OCI-LY1 (cell line): ENCODE results near the gene RADIL.

ENCODE experiments used
- H2AFZ ChIP-seq: fragments of 200-600 bp; sonication (generic), shearing (Covaris generic); 2 replicates; pipeline ENCODE4 v1.6.0; 2014; ENCODE audit warnings: antibody characterized with exemption, mild to moderate bottlenecking, low read length
- H3F3A ChIP-seq: fragments of 200-600 bp; sonication (generic), shearing (Covaris generic); 2 replicates; pipeline ENCODE4 v1.6.0; 2014; ENCODE audit warnings: mild to moderate bottlenecking, antibody characterized with exemption, low read length, moderate library complexity; ENCODE audit not compliant: insufficient read depth
- H3K27ac ChIP-seq: fragments of 200-600 bp; sonication (generic); 2 replicates; pipeline ENCODE4 v1.5.1; 2014; ENCODE audit warnings: low read length, mixed run types, mild to moderate bottlenecking, low read depth; ENCODE audit not compliant: poor library complexity, severe bottlenecking
- H3K27me3 ChIP-seq: fragments of 200-600 bp; sonication (generic); 2 replicates; pipeline ENCODE4 v1.6.0; 2014; ENCODE audit warnings: antibody characterized with exemption, mild to moderate bottlenecking, low read length, moderate library complexity; ENCODE audit not compliant: insufficient read depth
- H3K36me3 ChIP-seq: fragments of 200-600 bp; sonication (generic); 2 replicates; pipeline ENCODE4 v1.6.1; 2014; ENCODE audit warnings: mild to moderate bottlenecking, antibody characterized with exemption, low read length, moderate library complexity, mixed read lengths; ENCODE audit not compliant: insufficient read depth
- H3K4me1 ChIP-seq: fragments of 200-600 bp; sonication (generic); 2 replicates; pipeline ENCODE4 v1.5.1; 2014; ENCODE audit warnings: mild to moderate bottlenecking, low read length, moderate library complexity; ENCODE audit not compliant: insufficient read depth, severe bottlenecking
- H3K4me2 ChIP-seq: fragments of 200-600 bp; sonication (generic), shearing (Covaris generic); 2 replicates; pipeline ENCODE4 v1.6.1; 2014; ENCODE audit warnings: low read length
- H3K4me3 ChIP-seq: fragments of 200-600 bp; sonication (generic); 2 replicates; pipeline ENCODE4 v1.5.1; 2014; ENCODE audit warnings: low read length, low read depth, mild to moderate bottlenecking, mixed read lengths; ENCODE audit not compliant: poor library complexity, severe bottlenecking
- H3K79me2 ChIP-seq: fragments of 200-600 bp; shearing (Covaris generic); 2 replicates; pipeline ENCODE4 v1.6.1; 2016; ENCODE audit warnings: mixed run types, low read length, mixed read lengths; ENCODE audit not compliant: insufficient read depth
- H3K9ac ChIP-seq: fragments of 200-600 bp; sonication (generic), shearing (Covaris generic); 2 replicates; pipeline ENCODE4 v1.6.1; 2014; ENCODE audit warnings: mild to moderate bottlenecking, low read length, mixed read lengths
- H3K9me2 ChIP-seq: fragments of 200-600 bp; sonication (generic), shearing (Covaris generic); 2 replicates; pipeline ENCODE4 v1.6.1; 2014; ENCODE audit warnings: low read depth, mild to moderate bottlenecking, low read length, mixed read lengths
- H3K9me3 ChIP-seq: fragments of 200-600 bp; shearing (Covaris generic); 2 replicates; pipeline ENCODE4 v1.6.1; 2014; ENCODE audit warnings: low read length, mixed read lengths
- H4K20me1 ChIP-seq: fragments of 200-600 bp; sonication (generic), shearing (Covaris generic); 2 replicates; pipeline ENCODE4 v1.6.0; 2016; ENCODE audit warnings: mild to moderate bottlenecking, low read length; ENCODE audit not compliant: insufficient read depth
- EZH2 ChIP-seq: fragments of 200-600 bp; sonication (generic), shearing (Covaris generic); IDR thresholded peaks from 2 replicates; pipeline ENCODE4 v1.8.0; 2017; ENCODE audit warnings: borderline replicate concordance, mixed run types, mild to moderate bottlenecking, antibody characterized with exemption, low read length, moderate library complexity, mixed read lengths
- TF ChIP-seq, protein P1 (sequence below): fragments of 200-600 bp; sonication (generic), shearing (Covaris generic); IDR thresholded peaks from 2 replicates; pipeline ENCODE4 v1.5.1; 2017; ENCODE audit warnings: mild to moderate bottlenecking, antibody characterized with exemption, low read length, moderate library complexity, mixed read lengths

RADIL gene

DNA sequence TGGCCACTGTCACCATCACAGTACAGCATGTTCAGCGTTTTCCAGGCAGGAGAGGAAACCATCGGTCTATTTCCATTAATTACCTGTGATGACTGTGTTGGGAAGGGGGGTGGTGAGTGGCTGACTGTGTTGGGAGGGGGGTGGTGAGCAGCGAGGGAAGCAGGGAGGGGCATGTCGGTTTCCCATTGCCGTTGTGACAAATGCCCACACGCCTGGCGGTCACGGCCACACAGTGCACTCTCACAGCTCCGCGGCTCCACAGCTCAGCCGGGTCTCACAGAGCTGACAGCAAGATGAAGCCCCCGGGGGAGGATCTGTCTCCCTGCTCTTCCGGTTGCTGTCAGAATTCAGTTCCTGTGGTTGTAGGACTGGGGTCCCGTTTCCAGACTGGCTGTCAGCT, 69.1 kb downstream of the RADIL start:
- H3K9me3 ChIP-seq = no peaks in the 10 kb centered on the region
- H3K4me1 ChIP-seq = no peaks in the 10 kb centered on the region

GRCh38 chr7:4809666-4810065, 73.8 kb downstream of the RADIL start:
- no peaks in the 10 kb centered on the region for H3F3A ChIP-seq
- no peak for TF ChIP-seq EZH2
- TF ChIP-seq, protein P1, sequence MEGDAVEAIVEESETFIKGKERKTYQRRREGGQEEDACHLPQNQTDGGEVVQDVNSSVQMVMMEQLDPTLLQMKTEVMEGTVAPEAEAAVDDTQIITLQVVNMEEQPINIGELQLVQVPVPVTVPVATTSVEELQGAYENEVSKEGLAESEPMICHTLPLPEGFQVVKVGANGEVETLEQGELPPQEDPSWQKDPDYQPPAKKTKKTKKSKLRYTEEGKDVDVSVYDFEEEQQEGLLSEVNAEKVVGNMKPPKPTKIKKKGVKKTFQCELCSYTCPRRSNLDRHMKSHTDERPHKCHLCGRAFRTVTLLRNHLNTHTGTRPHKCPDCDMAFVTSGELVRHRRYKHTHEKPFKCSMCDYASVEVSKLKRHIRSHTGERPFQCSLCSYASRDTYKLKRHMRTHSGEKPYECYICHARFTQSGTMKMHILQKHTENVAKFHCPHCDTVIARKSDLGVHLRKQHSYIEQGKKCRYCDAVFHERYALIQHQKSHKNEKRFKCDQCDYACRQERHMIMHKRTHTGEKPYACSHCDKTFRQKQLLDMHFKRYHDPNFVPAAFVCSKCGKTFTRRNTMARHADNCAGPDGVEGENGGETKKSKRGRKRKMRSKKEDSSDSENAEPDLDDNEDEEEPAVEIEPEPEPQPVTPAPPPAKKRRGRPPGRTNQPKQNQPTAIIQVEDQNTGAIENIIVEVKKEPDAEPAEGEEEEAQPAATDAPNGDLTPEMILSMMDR = no peak
- H3K27ac ChIP-seq = no peak overlapping the region
- H3K36me3 ChIP-seq = no peaks in the 10 kb centered on the region
- no peak overlapping the region for H2AFZ ChIP-seq
- no peak overlapping the region for H3K4me3 ChIP-seq
- H3K9me2 ChIP-seq = no peaks in the 10 kb centered on the region
- H4K20me1 ChIP-seq = no peaks in the 10 kb centered on the region
- H3K27me3 ChIP-seq = peaks cover 4% of the 10 kb centered on the region; the same call in 1 of the 2 replicates
- no peak overlapping the region for H3K4me2 ChIP-seq
- H3K9me3 ChIP-seq = no peaks in the 10 kb centered on the region
- H3K4me1 ChIP-seq = no peaks in the 10 kb centered on the region
- H3K79me2 ChIP-seq = no peaks in the 10 kb centered on the region
- no peak overlapping the region for H3K9ac ChIP-seq

More for the DNA sequence above, 69.1 kb downstream of the RADIL start:
- H3K9me2 ChIP-seq = no peaks in the 10 kb centered on the region
- no peak overlapping the region for H3K27ac ChIP-seq
- H3K27me3 ChIP-seq = peaks cover 4% of the 10 kb centered on the region; the same call in 1 of the 2 replicates
- no peak for TF ChIP-seq EZH2
- TF ChIP-seq, protein P1 = no peak
- no peak overlapping the region for H3K4me3 ChIP-seq
- H4K20me1 ChIP-seq = no peaks in the 10 kb centered on the region
- H3F3A ChIP-seq = no peaks in the 10 kb centered on the region
- no peak overlapping the region for H3K4me2 ChIP-seq
- no peak overlapping the region for H2AFZ ChIP-seq
- H3K79me2 ChIP-seq = no peaks in the 10 kb centered on the region
- H3K36me3 ChIP-seq = no peaks in the 10 kb centered on the region
- H3K9ac ChIP-seq = no peak overlapping the region

- H3F3A ChIP-seq = no peaks in the 10 kb centered on the region
- no peak overlapping the region for H3K9ac ChIP-seq
- peaks cover 4% of the 10 kb centered on the region; the same call in 1 of the 2 replicates for H3K27me3 ChIP-seq
- no peaks in the 10 kb centered on the region for H4K20me1 ChIP-seq
- H3K27ac ChIP-seq = no peak overlapping the region
- TF ChIP-seq, protein P1 = no peak
- TF ChIP-seq EZH2 = no peak
- H3K4me2 ChIP-seq = no peak overlapping the region
- H3K36me3 ChIP-seq = no peaks in the 10 kb centered on the region
- no peaks in the 10 kb centered on the region for H3K4me1 ChIP-seq
- H3K79me2 ChIP-seq = no peaks in the 10 kb centered on the region
- no peak overlapping the region for H3K4me3 ChIP-seq
- no peaks in the 10 kb centered on the region for H3K9me2 ChIP-seq
- no peak overlapping the region for H2AFZ ChIP-seq
- H3K9me3 ChIP-seq = no peaks in the 10 kb centered on the region
Measured at GRCh38 chr7:4809091-4809591, 74.4 kb downstream of the RADIL start.
